Measurements from ENCODE around the gene FAM50B. TPM values are rescaled to one million over a fixed set of nuclear protein-coding genes. Genes with fewer than 3 reads are reported as not detected.
A peak's percentile ranks its signal among the peaks of the same experiment; 100 is the strongest.

FAM50B gene
- total and polyA plus RNA-seq, 2 experiments from 2014 or later = 1.1 to 1.6 TPM

DNA sequence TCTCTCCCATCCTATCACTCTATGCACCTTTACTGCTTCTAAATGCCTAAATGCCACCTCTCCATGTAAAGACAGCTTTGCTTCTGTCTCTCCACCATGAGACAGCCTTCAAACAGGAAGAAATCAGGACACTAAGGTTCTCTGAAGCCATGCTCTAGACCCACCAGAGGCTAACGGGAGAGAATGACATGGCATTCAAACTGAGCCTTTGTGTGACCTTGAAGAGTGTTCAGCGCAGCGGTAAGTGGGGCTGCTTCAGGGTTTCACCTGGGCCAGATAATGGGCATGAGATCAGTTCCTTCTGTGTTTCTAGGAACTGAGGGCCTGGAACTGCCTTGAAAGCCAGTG is 20.1 kb downstream of the FAM50B start:
- Histone ChIP-seq H3K4me3 (no peak overlapping the region), H3K4me2 (peak overlapping the region; percentile 35), H3K79me2 (no peaks in the 10 kb centered on the region), H3K9me2 (replicated peaks; ENCODE audit: insufficient read depth) (no peaks in the 10 kb centered on the region), H3K27me3 (no peaks in the 10 kb centered on the region), H3K4me1 (ENCODE audit: insufficient read depth) (peaks cover 24% of the 10 kb centered on the region), H3K27ac (peak overlapping the region; percentile 92), H3K9me3 (ENCODE audit: low read depth) (no peaks in the 10 kb centered on the region), H3K36me3 (replicated peaks; ENCODE audit: insufficient read depth, low read depth) (no peaks in the 10 kb centered on the region), H2AFZ (no peak overlapping the region), H4K20me1 (ENCODE audit: insufficient read depth, poor library complexity, severe bottlenecking) (no peaks in the 10 kb centered on the region)
- TF ChIP-seq EZH2phosphoT487 (IDR thresholded peaks at IDR 0.05; ENCODE audit: low read depth, severe bottlenecking, unreplicated experiment) (no peak), EZH2 (IDR thresholded peaks at IDR 0.05; ENCODE audit: borderline replicate concordance) (no peak)
- TF ChIP-seq, protein P1, sequence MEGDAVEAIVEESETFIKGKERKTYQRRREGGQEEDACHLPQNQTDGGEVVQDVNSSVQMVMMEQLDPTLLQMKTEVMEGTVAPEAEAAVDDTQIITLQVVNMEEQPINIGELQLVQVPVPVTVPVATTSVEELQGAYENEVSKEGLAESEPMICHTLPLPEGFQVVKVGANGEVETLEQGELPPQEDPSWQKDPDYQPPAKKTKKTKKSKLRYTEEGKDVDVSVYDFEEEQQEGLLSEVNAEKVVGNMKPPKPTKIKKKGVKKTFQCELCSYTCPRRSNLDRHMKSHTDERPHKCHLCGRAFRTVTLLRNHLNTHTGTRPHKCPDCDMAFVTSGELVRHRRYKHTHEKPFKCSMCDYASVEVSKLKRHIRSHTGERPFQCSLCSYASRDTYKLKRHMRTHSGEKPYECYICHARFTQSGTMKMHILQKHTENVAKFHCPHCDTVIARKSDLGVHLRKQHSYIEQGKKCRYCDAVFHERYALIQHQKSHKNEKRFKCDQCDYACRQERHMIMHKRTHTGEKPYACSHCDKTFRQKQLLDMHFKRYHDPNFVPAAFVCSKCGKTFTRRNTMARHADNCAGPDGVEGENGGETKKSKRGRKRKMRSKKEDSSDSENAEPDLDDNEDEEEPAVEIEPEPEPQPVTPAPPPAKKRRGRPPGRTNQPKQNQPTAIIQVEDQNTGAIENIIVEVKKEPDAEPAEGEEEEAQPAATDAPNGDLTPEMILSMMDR (IDR thresholded peaks at IDR 0.05; ENCODE audit: poor library complexity) = no peak
- 63% methylated on average over 3 of the region's 3 CpGs for WGBS (ENCODE audit: low lambda C conversion rate, missing lambda C conversion rate)
- peak; percentile 30 for DNase-seq (ENCODE audit: low spot score)

DNA sequence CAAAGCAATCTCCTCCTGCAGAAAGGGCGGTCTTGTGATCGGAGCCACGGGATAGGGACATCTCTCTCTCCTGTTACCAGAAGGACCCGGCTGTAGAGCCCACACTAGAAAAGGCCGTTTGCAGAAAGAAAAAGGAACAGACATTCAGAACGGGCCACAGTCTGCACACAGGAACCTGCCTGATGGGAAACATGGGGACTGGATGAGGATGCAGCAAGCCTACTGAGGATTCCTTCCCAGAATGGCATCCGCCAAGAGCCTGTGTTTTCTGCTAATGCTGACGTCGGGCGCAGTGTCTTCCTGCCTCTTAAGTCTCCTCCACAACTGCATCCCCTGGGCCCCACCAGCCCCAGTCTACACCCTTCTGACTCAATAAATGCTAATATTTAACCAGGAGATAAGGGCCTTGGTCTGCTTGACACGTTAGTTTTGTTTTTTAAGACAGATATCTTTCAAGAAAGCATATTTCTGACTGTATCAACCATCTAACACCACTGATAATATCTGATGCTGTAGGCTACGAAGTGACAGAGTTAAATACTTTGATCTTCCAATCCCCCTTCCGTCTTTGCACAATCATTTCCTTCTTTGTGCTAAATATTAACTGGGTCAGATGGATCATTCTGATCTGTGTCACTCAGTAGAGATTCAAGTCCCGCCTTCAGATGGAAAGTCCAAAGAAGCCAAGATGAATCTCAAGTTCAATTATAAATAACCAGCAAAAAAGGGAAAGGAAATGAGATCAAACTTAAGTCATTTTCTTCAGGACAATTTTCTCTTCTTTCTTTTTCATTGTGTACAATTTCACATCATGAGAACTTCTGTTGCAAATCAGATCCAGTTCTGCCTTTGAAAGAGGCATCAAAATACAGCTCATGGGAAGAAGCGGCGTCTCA is 20.7 kb downstream of the FAM50B start:
- Histone ChIP-seq H3K4me1 (ENCODE audit: insufficient read depth) (peaks cover 24% of the 10 kb centered on the region), H2AFZ (no peak overlapping the region), H3K27me3 (no peaks in the 10 kb centered on the region), H4K20me1 (ENCODE audit: insufficient read depth, poor library complexity, severe bottlenecking) (no peaks in the 10 kb centered on the region), H3K4me3 (no peak overlapping the region), H3K9me2 (replicated peaks; ENCODE audit: insufficient read depth) (no peaks in the 10 kb centered on the region), H3K27ac (peak overlapping the region; percentile 92), H3K79me2 (no peaks in the 10 kb centered on the region), H3K9me3 (ENCODE audit: low read depth) (no peaks in the 10 kb centered on the region), H3K36me3 (replicated peaks; ENCODE audit: insufficient read depth, low read depth) (no peaks in the 10 kb centered on the region), H3K4me2 (peak overlapping the region; percentile 35)
- peak; percentile 80 for DNase-seq (ENCODE audit: low spot score)
- TF ChIP-seq, protein P1 (IDR thresholded peaks at IDR 0.05; ENCODE audit: poor library complexity) = no peak
- TF ChIP-seq EZH2 (IDR thresholded peaks at IDR 0.05; ENCODE audit: borderline replicate concordance) = no peak
- TF ChIP-seq EZH2phosphoT487 (IDR thresholded peaks at IDR 0.05; ENCODE audit: low read depth, severe bottlenecking, unreplicated experiment) = no peak
- 65% methylated on average over 16 of the region's 16 CpGs for WGBS (ENCODE audit: low lambda C conversion rate, missing lambda C conversion rate)

DNA sequence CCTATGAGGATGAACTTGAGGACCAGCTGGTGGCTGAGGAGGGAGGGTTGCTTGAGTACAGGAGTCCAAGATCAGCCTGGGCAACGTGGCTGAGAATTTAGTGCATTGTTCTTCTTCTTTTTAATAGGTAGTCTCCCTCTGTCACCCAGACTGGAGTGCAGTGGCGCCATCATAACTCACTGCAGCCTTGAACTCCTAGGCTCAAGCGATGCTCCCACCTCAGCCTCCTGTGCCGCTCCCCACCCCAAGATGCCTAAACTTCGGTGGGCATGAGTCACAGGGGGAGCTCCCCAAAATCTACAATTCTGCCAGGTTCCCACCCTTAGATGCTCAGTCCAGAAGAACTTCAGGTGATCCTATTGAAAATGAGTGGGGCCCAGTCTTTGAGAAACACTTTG is 21.4 kb downstream of the FAM50B start:
- peak overlapping the region; percentile 92 for H3K27ac ChIP-seq
- no peaks in the 10 kb centered on the region for H3K79me2 ChIP-seq
- TF ChIP-seq, protein P1 (IDR thresholded peaks at IDR 0.05; ENCODE audit: poor library complexity) = no peak
- no peaks in the 10 kb centered on the region for H3K36me3 ChIP-seq (replicated peaks; ENCODE audit: insufficient read depth, low read depth)
- peak overlapping the region; percentile 11 for H3K4me2 ChIP-seq
- no peak overlapping the region for H3K4me3 ChIP-seq
- no peaks in the 10 kb centered on the region for H4K20me1 ChIP-seq (ENCODE audit: insufficient read depth, poor library complexity, severe bottlenecking)
- 93% methylated on average over 5 of the region's 5 CpGs for WGBS (ENCODE audit: low lambda C conversion rate, missing lambda C conversion rate)
- H3K4me1 ChIP-seq (ENCODE audit: insufficient read depth) = peaks cover 24% of the 10 kb centered on the region
- H3K27me3 ChIP-seq = no peaks in the 10 kb centered on the region
- H3K9me2 ChIP-seq (replicated peaks; ENCODE audit: insufficient read depth) = no peaks in the 10 kb centered on the region
- no peak overlapping the region for H2AFZ ChIP-seq
- DNase-seq (ENCODE audit: low spot score) = no peak
- no peaks in the 10 kb centered on the region for H3K9me3 ChIP-seq (ENCODE audit: low read depth)
